D721Med (cell line): ENCODE measurements around the gene CDH4.

ENCODE experiments used
- DNase-seq: peaks from one replicate; pipeline ENCODE4 v3.0.0; 2011; ENCODE audit warnings: low spot score; ENCODE audit not compliant: insufficient read length
- FAIRE-seq: peaks from 2 replicates; lab custom pipeline; 2011; peaks lifted over from hg19 to GRCh38; lab: Jason Lieb, UNC
- CTCF ChIP-seq: IDR thresholded peaks from 2 replicates; pipeline ENCODE4 v1.5.1; 2012; ENCODE audit warnings: mild to moderate bottlenecking, control low read depth; ENCODE audit not compliant: insufficient read depth; ENCODE audit errors: missing control alignments

The CDH4 gene

DNA sequence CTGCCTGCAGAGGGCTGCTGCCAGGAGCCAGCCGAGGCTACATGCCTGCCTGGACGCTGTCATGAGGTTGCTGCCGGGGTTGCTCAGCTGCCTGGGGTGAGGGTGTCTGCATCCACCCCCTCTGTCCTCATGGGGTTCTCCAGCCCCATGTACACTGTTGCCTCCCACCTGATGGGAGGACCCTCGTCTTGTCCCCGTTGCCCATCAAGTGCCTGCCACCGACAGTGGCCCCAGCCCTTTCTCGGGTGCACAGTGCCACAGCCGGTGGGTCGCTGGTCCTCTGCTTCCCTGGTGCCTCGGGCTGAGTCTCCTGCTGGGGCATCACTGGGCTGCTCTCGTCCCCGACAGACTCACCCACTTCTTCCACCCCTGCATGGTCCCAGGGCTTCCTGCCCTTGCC lies 313.7 kb downstream of the CDH4 start:
- TF ChIP-seq CTCF: no peak
- no peak for FAIRE-seq
- DNase-seq: no peak

- FAIRE-seq (no peak), DNase-seq (no peak)
- no peak for TF ChIP-seq CTCF
Observed at GRCh38 chr20:61566691-61567090, 314.6 kb downstream of the CDH4 start.

DNA sequence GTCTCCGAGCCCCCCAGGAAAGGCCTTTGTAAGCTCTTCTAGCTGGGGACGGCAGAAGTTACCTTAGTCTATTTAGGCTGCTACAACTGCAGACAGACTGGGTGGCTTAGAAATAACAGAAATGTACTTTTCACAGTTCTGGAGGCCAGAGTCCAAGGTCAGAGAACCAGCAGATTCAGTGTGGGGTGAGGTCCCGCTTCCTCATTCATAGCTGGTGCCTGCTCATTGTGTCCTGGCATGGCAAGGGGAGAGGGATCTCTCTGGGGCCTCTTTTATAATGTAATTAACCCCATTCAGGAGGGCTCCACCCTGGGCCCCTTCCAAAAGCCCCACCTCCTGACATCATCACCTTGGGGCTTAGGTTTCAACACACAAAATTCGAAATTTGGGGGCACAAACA lies 315.1 kb downstream of the CDH4 start:
- FAIRE-seq (no peak), DNase-seq (no peak)
- no peak for TF ChIP-seq CTCF

DNA sequence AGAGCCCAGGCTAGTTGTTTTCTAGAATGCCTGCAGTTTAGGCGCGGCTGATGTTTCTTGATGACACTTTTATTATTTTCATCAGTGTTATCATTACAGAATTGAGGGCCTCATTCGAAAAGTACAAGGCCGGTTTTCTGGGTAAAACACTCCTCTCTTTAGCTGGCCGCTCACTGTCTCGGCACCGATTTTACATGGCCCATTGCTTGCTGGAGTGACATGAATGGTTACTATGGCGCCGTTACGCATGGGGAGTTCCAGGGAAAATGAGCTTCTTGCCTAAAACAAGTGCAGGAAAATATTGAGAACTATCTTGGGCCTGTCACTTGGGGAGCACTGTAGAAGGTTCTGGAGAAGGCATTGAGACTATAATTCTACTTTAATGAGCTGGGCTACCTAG lies 317.8 kb downstream of the CDH4 start:
- no peak for DNase-seq
- no peak for FAIRE-seq

GRCh38 chr20:61570646-61571195 lies 318.7 kb downstream of the CDH4 start:
- no peak for FAIRE-seq
- no peak for TF ChIP-seq CTCF
- DNase-seq: no peak

More for the DNA sequence above, 317.8 kb downstream of the CDH4 start:
- no peak for TF ChIP-seq CTCF

- DNase-seq (no peak), FAIRE-seq (no peak)
- no peak for TF ChIP-seq CTCF
Observed at GRCh38 chr20:61571221-61571620, 319.2 kb downstream of the CDH4 start.

DNA sequence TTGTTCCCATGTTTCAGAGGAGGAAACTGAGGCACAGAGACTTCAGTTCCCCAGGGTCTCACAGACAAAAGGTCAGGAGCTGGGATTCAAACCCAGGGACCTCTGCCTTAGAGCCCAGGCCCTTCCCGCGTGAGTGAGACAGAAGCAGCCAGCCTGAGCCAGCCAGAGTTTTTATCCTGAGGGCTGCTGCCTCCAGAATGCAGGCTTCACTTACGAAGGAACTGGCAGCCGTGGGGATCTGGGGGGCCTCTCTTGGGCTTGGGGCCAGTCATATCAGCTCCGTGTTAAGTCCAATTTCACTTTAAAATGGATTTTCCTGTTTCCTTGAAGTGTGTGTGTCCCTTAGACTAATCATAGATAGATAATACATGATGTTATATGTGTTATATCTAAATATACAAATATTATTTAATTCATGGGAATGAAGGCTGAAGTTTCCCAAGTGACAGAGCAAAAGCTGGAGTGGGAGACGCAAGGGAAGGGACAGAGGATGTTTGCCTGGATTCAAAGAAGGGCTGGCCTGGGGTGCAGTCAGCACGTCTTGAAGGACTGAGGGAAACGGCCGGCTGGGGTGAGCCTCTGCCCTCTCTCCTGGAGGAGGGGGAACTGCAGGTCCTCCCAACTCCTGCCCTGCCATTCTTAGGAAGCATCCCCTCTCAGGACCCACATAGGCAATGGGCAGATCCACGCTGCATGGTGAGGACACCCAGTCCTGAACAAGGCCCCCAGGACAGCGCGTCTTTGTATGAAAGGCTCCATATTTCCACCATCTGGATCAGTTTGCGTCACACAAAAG lies 320.1 kb downstream of the CDH4 start:
- no peak for DNase-seq
- FAIRE-seq: no peak
- TF ChIP-seq CTCF: no peak
